ENCODE data around the gene OSMR. TPM values are rescaled to one million over a fixed set of nuclear protein-coding genes. Genes with fewer than 3 reads are reported as not detected.

OSMR gene
- total RNA-seq, 1 donor from 2014 or later = 5.0 TPM

- H3K4me3 Mint-ChIP-seq = no peak overlapping the region
- H3K9me3 Mint-ChIP-seq = no peaks in the 10 kb centered on the region
- no peaks in the 10 kb centered on the region for H3K36me3 Mint-ChIP-seq
- no peak for DNase-seq (ENCODE audit: low spot score in 2 of 2, unreplicated experiment in 2 of 2)
- peaks cover 1% of the 10 kb centered on the region for H3K27me3 Mint-ChIP-seq (ENCODE audit: low read depth)
- H3K4me1 Mint-ChIP-seq = no peaks in the 10 kb centered on the region
- TF ChIP-seq, protein P1, sequence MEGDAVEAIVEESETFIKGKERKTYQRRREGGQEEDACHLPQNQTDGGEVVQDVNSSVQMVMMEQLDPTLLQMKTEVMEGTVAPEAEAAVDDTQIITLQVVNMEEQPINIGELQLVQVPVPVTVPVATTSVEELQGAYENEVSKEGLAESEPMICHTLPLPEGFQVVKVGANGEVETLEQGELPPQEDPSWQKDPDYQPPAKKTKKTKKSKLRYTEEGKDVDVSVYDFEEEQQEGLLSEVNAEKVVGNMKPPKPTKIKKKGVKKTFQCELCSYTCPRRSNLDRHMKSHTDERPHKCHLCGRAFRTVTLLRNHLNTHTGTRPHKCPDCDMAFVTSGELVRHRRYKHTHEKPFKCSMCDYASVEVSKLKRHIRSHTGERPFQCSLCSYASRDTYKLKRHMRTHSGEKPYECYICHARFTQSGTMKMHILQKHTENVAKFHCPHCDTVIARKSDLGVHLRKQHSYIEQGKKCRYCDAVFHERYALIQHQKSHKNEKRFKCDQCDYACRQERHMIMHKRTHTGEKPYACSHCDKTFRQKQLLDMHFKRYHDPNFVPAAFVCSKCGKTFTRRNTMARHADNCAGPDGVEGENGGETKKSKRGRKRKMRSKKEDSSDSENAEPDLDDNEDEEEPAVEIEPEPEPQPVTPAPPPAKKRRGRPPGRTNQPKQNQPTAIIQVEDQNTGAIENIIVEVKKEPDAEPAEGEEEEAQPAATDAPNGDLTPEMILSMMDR (IDR thresholded peaks at IDR 0.05; ENCODE audit: unreplicated experiment) = no peak
- no peak overlapping the region for H3K27ac Mint-ChIP-seq
Measured at GRCh38 chr5:38802125-38802524, 43.7 kb upstream of the OSMR start.

DNA sequence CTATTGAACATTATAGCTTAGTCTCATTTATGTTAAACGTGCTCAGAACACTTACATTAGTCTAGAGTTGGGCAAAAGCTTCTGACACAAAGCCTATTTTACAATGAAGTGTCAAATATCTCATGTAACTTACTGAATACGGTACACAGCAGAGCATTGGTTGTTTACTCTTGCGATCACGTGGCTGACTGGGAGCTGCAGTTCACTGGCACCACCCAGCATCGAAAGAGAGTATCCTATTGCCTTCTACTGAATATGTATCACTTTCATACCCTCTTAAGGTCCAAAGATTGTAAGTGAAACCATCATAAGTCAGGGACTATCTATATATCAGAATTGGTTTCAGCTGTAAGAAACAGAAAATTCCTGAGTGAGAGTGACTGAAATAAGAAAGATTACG lies 42.6 kb upstream of the OSMR start:
- TF ChIP-seq, protein P1 (IDR thresholded peaks at IDR 0.05; ENCODE audit: unreplicated experiment) = no peak
- no peak overlapping the region for H3K4me3 Mint-ChIP-seq
- H3K27ac Mint-ChIP-seq = no peak overlapping the region
- peaks cover 9% of the 10 kb centered on the region for H3K4me1 Mint-ChIP-seq
- H3K36me3 Mint-ChIP-seq = no peaks in the 10 kb centered on the region
- DNase-seq (ENCODE audit: low spot score in 2 of 2, unreplicated experiment in 2 of 2) = no peak
- H3K27me3 Mint-ChIP-seq (ENCODE audit: low read depth) = peaks cover 1% of the 10 kb centered on the region
- no peaks in the 10 kb centered on the region for H3K9me3 Mint-ChIP-seq

GRCh38 chr5:38806775-38807258 lies 39.0 kb upstream of the OSMR start:
- Mint-ChIP-seq H3K4me1 (peaks cover 20% of the 10 kb centered on the region), H3K27ac (no peak overlapping the region), H3K4me3 (no peak overlapping the region), H3K36me3 (no peaks in the 10 kb centered on the region), H3K27me3 (ENCODE audit: low read depth) (no peaks in the 10 kb centered on the region), H3K9me3 (no peaks in the 10 kb centered on the region)
- DNase-seq (ENCODE audit: low spot score in 2 of 2, unreplicated experiment in 2 of 2) = no peak
- TF ChIP-seq, protein P1 (IDR thresholded peaks at IDR 0.05; ENCODE audit: unreplicated experiment) = no peak

DNA sequence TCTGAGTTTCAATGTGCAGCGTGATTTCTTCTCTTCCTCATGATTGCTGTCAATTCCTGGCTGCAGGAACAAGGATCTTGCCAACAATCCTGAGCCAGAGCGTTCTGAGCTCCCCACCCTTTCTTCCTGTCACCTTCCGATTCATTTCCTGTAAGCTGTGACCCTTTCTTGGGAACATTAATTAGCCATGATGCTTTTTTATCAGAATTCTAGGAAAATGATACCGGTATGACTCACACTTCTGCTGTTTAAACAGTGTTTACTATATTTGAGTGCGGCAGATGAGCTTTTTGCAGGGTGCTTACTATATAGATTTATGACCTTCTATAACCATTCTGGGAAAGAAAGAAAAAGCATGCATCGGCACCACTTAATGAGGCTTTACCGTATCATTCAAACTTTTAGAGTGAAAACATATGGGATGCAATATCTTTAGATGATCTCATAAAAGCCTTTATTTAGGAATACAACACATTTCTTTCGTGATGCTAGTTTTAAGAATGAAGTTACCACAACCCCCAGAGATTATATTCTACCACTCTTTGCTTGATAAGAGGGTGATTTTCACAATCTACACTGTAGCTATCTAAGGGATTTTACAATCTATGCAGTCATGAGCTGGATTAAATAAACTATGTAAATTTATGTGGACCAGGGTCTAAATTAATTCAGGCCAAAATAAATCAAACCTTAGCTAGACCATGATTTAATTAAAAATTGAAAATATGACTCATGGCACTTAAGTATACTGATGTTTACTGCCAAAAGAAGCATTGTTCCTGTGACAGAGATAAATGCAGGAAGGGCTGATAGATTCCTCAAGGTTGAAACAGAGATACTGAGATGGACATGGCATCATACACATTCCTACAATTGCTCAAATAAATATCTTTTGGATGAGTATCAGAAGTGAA lies 38.0 kb upstream of the OSMR start:
- Mint-ChIP-seq H3K36me3 (no peaks in the 10 kb centered on the region), H3K27me3 (ENCODE audit: low read depth) (no peaks in the 10 kb centered on the region), H3K4me3 (no peak overlapping the region), H3K27ac (no peak overlapping the region), H3K4me1 (peaks cover 20% of the 10 kb centered on the region), H3K9me3 (no peaks in the 10 kb centered on the region)
- TF ChIP-seq, protein P1 (IDR thresholded peaks at IDR 0.05; ENCODE audit: unreplicated experiment) = no peak
- no peak for DNase-seq (ENCODE audit: low spot score in 2 of 2, unreplicated experiment in 2 of 2)

DNA sequence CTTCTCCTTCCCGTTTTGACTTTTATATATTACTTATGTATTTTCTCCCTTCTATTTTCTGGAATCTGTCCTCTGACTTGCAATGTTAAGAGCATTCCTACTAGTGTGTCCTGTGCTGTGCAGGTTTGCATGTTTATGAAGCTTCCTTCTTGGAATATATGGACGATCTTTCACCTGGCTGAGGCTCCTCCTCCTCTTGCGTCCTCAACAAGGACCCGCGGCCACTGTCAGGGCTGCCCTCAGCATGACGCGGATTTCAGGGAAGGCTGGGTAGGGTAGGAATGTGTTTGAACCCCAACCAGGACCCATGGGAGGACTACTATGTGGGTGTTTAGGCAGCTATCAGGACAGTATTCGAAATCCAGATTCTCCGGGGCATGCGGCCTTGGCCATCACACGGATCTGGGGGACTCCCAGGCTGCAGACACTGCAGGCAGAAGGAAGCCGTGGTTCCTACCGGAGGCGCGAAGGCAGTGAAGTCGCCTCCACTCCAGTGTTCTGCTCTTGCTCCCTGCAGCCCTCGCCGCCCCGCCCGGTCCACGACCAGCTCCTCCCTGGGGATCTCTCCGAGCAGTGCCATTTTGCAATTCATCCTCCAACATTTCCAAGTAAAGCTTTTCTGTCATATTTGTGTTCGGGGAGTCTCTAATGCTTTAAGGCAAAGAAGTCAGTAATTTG lies 37.0 kb upstream of the OSMR start:
- H3K4me3 Mint-ChIP-seq = no peak overlapping the region
- no peak for DNase-seq (ENCODE audit: low spot score in 2 of 2, unreplicated experiment in 2 of 2)
- no peaks in the 10 kb centered on the region for H3K9me3 Mint-ChIP-seq
- H3K27me3 Mint-ChIP-seq (ENCODE audit: low read depth) = no peaks in the 10 kb centered on the region
- peaks cover 20% of the 10 kb centered on the region for H3K4me1 Mint-ChIP-seq
- H3K27ac Mint-ChIP-seq = no peak overlapping the region
- TF ChIP-seq, protein P1 (IDR thresholded peaks at IDR 0.05; ENCODE audit: unreplicated experiment) = no peak
- H3K36me3 Mint-ChIP-seq = no peaks in the 10 kb centered on the region

All from mesothelial cell of epicardium (in vitro differentiated cells).